GM12878 (cell line): ENCODE data around the gene CHST5. TPM values are rescaled to one million over a fixed set of nuclear protein-coding genes. Genes with fewer than 3 reads are reported as not detected.

Experiments
- CHD4 ChIP-seq: fragments of 200-600 bp; sonication (generic); IDR thresholded peaks from 2 replicates; pipeline ENCODE4 v1.6.1; 2016; ENCODE audit warnings: mild to moderate bottlenecking
- CREB1 ChIP-seq: IDR thresholded peaks from 2 replicates; pipeline ENCODE4 v1.6.1; 2012; ENCODE audit warnings: low read depth, mild to moderate bottlenecking, inconsistent platforms
- HDAC2 ChIP-seq: fragments of 200-600 bp; sonication (generic); IDR thresholded peaks from 2 replicates; pipeline ENCODE4 v1.6.1; 2017
- JUNB ChIP-seq: IDR thresholded peaks from 2 replicates; pipeline ENCODE4 v1.6.1; 2016; ENCODE audit warnings: antibody characterized with exemption, mild to moderate bottlenecking
- MYB ChIP-seq: fragments of 150-350 bp; IDR thresholded peaks from 2 replicates; pipeline ENCODE4 v1.6.1; 2014; ENCODE audit warnings: mild to moderate bottlenecking, low read depth, low read length, borderline replicate concordance
- PAX5 ChIP-seq: IDR thresholded peaks from 2 replicates; pipeline ENCODE4 v1.6.1; 2011; ENCODE audit warnings: low read depth, low read length, borderline replicate concordance
- POLR2AphosphoS5 ChIP-seq: IDR thresholded peaks from 2 replicates; pipeline ENCODE4 v1.6.1; 2011; ENCODE audit warnings: mild to moderate bottlenecking, low read length, inconsistent platforms
- RBBP5 ChIP-seq: fragments of 200-600 bp; sonication (generic); conservative IDR thresholded peaks from 2 replicates; pipeline ENCODE4 v1.6.1; 2016
- ZSCAN29 ChIP-seq: fragments of 450-650 bp; IDR thresholded peaks from 2 replicates; pipeline ENCODE4 v1.6.1; 2017; ENCODE audit warnings: mild to moderate bottlenecking, moderate library complexity
- polyA plus RNA-seq, 11 experiments: library from polyadenylated mRNA; depleted of rRNA in 4 of 11; unstranded in 6 of 11; stranded (reverse) in 5 of 11; fragments of >200 nt; fragmentation: Nextera tagmentation in 4 of 11; fragmentation: Illumina TruSeq in 1 of 11; extraction: Ambion mirVana in 4 of 11; extraction: Trizol in 1 of 11; gene quantifications; 1 replicate in 1 of 11; 2 replicates in 10 of 11; pipeline versions ENCODE4 v1.2.1 to v1.2.3, GENCODE V29; 2011 to 2016; ENCODE audit warnings: inconsistent platforms in 2 of 11, missing spikeins in 2 of 11, low read depth in 1 of 11
- total RNA-seq, 4 experiments: library from RNA; depleted of rRNA in 3 of 4; stranded (reverse); fragments of >200 nt in 3 of 4; fragmentation: Illumina TruSeq in 1 of 4; extraction: Trizol in 1 of 4; gene quantifications; 2 replicates each; pipeline versions ENCODE4 v1.2.1 to v1.2.3, GENCODE V29; 2013 to 2021
- TF ChIP-seq, protein P1 (sequence below): IDR thresholded peaks from 2 replicates; pipeline ENCODE4 v1.6.1; 2012; ENCODE audit warnings: improper control_type of control experiment, low read depth, low read length; ENCODE audit not compliant: insufficient replicate concordance
- TF ChIP-seq, protein P2 (sequence below): IDR thresholded peaks from 2 replicates; pipeline ENCODE4 v1.6.1; 2012; ENCODE audit warnings: low read depth, low read length, improper control_type of control experiment
- TF ChIP-seq, protein P3 (sequence below): fragments of 450-650 bp; IDR thresholded peaks from 2 replicates; pipeline ENCODE4 v1.6.1; 2017; ENCODE audit warnings: mild to moderate bottlenecking

The CHST5 gene
- total and polyA plus RNA-seq, 10 of the 15 experiments (the other 5 are each of a cell fraction or from before 2014, with no cell fraction given) = 0.04 to 0.43 (median 0.14) TPM; not detected in 6

DNA sequence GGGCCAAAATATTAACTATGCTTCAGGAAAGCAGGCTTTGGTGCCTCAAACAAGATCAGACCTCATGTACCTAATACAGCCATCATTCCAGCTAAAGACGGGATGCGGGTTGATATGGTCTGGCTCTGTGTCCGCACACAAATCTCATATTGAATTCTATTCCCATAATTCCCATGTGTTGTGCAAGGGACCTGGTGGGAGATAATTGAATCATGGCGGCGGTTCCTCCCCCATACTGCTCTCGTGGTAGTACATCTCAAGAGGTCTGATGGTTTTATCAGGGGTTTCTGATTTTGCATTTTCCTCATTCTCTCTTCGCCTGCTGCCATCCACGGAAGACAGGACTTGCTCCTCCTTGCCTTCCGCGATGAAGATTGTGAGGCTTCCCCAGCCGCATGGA is 21.6 kb downstream of the CHST5 start (continued):
- TF ChIP-seq, protein P1, sequence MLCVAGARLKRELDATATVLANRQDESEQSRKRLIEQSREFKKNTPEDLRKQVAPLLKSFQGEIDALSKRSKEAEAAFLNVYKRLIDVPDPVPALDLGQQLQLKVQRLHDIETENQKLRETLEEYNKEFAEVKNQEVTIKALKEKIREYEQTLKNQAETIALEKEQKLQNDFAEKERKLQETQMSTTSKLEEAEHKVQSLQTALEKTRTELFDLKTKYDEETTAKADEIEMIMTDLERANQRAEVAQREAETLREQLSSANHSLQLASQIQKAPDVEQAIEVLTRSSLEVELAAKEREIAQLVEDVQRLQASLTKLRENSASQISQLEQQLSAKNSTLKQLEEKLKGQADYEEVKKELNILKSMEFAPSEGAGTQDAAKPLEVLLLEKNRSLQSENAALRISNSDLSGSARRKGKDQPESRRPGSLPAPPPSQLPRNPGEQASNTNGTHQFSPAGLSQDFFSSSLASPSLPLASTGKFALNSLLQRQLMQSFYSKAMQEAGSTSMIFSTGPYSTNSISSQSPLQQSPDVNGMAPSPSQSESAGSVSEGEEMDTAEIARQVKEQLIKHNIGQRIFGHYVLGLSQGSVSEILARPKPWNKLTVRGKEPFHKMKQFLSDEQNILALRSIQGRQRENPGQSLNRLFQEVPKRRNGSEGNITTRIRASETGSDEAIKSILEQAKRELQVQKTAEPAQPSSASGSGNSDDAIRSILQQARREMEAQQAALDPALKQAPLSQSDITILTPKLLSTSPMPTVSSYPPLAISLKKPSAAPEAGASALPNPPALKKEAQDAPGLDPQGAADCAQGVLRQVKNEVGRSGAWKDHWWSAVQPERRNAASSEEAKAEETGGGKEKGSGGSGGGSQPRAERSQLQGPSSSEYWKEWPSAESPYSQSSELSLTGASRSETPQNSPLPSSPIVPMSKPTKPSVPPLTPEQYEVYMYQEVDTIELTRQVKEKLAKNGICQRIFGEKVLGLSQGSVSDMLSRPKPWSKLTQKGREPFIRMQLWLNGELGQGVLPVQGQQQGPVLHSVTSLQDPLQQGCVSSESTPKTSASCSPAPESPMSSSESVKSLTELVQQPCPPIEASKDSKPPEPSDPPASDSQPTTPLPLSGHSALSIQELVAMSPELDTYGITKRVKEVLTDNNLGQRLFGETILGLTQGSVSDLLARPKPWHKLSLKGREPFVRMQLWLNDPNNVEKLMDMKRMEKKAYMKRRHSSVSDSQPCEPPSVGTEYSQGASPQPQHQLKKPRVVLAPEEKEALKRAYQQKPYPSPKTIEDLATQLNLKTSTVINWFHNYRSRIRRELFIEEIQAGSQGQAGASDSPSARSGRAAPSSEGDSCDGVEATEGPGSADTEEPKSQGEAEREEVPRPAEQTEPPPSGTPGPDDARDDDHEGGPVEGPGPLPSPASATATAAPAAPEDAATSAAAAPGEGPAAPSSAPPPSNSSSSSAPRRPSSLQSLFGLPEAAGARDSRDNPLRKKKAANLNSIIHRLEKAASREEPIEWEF = no peak
- TF ChIP-seq JUNB (no peak), MYB (no peak), RBBP5 (no peak), PAX5 (no peak), ZSCAN29 (no peak), CHD4 (no peak), POLR2AphosphoS5 (no peak), HDAC2 (no peak), CREB1 (no peak)
- TF ChIP-seq, protein P2, sequence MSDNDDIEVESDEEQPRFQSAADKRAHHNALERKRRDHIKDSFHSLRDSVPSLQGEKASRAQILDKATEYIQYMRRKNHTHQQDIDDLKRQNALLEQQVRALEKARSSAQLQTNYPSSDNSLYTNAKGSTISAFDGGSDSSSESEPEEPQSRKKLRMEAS = no peak
- TF ChIP-seq, protein P3, sequence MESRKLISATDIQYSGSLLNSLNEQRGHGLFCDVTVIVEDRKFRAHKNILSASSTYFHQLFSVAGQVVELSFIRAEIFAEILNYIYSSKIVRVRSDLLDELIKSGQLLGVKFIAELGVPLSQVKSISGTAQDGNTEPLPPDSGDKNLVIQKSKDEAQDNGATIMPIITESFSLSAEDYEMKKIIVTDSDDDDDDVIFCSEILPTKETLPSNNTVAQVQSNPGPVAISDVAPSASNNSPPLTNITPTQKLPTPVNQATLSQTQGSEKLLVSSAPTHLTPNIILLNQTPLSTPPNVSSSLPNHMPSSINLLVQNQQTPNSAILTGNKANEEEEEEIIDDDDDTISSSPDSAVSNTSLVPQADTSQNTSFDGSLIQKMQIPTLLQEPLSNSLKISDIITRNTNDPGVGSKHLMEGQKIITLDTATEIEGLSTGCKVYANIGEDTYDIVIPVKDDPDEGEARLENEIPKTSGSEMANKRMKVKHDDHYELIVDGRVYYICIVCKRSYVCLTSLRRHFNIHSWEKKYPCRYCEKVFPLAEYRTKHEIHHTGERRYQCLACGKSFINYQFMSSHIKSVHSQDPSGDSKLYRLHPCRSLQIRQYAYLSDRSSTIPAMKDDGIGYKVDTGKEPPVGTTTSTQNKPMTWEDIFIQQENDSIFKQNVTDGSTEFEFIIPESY = no peak
